DMS153 treated with DMSO at 0.1 percent for 48 hours (cell line): ENCODE data around the gene POLR3A.
"Not testable (repeated sequence)": the region's sequence is repeated elsewhere in the genome, so short reads cannot be mapped to it uniquely, and the experiment has no call there.

Experiments
- DNase-seq: peaks from one replicate; lab custom pipeline; 2025; ENCODE audit not compliant: unreplicated experiment; lab: John Stamatoyannopoulos, UW

POLR3A gene

DNA sequence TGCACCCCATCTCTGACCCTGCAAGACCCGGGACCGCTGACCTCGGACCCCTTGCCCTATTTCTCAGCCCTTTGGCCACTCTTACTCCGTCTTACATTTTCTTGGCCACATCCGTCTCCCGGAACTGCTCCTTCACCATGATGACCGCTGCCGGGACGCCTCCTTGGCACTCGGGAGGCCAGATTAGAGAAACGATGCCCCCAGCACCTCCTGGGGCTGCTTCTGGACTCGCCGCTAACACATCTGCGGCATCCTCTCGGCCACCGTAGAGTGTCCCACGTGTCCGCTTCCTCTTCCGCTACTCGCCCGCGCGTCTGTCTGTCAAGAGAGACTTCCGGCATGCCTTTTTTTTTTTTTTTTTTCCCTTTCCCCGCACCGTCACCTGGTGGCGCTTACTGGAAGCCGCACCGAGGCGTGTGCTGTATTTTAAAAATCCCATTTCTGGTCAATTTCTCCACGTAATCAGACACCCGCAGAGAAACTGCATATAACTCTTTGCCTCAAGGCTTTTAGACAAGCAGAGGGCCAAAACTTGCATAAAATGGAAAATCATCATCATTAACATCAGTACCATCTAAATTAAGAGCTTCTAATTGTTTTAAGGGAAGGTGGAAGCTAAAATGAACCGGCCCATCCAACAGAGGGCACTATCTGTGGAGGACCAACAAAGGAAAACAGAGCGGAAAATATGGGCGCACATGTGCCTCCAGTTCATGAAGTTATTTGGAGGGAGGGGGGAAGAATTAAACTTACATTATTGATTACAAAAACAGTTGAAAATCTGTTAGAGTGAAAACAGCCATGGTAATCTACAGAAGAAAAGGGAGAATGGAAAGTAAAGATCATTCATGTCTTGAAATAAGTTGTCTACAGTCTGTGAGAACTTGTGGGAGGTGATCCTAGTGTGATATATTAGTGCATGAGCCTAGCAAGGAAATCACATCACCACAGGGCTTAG is at the start of gene POLR3A:
POLR3A (minus strand) TSS at position 247 of the 958 bp plus-strand sequence; CDS start at position 139, 108 bp downstream.
- peak; percentile 91 for DNase-seq

DNA sequence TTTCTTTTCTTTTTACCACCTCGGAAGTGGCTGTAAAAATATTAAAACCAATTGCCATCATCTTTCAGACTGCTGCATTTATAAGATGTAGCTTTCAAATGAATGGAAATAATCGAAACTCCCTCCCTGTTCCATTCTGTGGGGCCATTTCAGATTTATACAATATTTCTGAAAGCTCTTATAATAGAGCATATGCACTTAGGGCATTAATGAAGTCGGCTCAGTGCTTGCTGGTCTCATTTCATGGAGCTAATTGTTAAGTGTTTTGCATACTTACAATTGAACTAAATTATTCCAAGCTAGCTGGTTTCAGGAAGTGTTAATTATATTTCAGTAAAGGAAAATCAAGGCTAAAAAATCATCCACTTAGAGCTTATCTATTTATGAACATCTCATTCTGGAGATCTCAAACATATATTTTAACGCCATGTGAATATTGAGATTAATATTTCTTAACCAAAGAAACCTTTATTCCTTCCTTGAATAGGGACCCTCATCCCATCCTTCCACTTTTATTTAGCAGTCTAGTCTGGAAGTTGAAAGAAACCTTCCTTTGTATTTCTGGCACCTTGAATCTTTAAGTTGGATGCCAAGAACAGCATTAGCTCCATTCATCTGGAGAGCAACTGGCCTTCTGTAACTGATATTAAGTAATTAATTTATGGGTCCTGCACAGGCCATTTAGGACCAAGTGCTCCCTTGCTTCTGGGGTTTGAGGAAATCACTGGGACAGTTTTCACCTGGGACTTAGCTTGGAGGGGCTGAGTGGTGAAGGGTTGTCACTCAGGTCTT is 49.4 kb upstream of the POLR3A start:
- no peak for DNase-seq

DNA sequence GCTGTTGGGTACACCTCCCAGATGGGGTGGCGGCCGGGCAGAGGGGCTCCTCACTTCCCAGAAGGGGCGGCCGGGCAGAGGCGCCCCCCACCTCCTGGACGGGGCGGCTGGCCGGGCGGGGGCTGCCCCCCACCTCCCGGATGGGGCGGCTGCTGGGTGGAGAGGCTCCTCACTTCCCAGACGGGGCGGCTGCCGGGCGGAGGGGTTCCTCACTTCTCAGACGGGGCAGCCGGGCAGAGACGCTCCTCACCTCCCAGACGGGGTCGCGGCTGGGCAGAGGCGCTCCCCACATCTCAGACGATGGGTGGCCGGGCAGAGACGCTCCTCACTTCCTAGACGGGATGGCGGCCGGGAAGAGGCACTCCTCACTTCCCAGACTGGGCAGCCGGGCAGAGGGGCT is 46.5 kb upstream of the POLR3A start:
- DNase-seq: not testable (repeated sequence)

DNA sequence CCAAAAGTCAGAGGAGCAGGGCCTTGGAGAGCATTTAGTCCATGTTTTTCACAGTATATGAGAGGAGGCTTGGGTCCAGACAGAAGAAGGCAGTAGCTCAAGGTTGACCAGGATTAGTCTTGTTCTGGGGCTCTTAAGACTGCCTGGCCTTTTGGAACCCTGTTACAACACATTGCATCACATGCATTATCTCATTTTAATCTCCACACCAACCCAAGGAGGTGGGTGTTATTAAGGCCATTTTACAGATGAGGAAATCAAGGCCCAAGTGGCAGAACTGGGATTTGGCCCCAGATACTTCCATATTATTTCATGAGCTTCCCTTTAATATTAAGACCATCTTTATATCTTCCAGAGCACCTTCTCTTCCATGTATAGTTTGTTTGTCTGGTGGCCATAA is 43.2 kb upstream of the POLR3A start:
- no peak for DNase-seq

GRCh38 chr10:78071857-78072179 is 42.5 kb upstream of the POLR3A start:
- DNase-seq: no peak

DNA sequence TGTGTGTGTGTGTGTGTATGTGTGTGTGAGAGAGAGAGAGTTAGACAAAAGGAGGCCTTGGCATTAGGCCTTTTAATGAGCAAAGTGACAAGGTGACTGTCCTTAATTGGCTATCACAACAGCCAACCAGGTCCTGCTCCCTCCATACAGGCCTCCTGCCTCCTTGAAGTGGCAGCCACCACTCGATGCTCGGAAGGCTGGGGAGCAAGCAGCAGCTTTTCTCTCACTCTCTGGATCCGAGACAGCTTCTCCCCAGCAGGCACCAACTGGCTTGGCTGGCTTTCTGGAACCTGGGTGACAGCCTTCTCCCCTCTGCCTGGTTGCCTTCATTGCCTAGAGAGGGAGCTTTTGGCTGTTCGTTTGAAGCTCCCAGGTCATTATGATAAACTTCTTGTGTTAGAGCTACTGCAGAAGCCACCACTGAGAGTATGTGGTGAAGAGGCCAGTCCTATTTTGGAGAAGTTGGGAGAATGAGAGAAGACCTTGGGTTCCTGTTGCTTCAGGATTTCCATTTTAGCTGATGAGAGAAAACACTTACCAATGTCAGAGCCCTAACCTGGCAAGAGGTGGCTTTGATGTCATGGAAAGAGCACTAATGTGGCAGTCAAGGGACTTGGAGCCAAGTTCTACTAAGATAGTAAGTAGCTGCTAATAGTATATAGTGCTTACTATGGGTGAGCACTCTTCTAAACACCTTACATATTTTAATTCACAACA is 42.0 kb upstream of the POLR3A start:
- no peak for DNase-seq

DNA sequence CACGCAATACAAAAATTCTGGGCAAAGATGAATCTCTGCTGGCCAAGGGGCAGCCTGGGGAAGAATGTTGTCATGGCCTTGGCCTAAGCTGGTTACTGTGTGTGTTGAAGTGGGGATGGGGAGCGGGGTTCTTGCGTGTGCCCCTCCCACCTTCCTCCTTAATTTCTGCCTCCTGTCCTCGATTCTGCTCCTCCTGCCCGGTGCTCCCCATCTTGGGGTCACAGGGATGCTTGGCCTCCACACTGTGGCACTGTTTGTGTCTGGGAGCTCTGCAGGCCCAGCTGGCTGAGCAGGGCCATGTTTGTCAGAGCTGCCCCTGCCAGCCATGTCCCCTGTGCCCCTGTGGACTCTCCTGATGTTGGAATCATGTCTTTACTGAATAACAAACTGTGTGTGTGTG is 41.4 kb upstream of the POLR3A start:
- no peak for DNase-seq

DNA sequence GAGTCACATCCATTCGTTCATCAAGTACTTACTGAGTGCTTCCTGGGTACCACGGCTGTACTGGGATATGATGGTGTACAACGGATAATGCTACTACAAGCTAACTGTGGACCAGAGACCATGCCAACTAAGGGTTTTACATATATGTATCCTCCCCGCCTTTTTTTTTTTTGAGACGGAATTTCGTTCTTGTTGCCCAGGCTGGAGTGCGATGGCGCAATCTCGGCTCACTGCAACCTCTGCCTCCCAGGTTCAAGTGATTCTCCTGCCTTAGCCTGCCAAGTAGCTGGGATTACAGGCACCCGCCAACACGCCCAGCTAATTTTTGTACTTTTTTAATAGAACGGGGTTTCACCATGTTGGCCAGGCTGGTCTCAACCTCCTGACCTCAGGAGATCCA is 40.7 kb upstream of the POLR3A start:
- DNase-seq: not testable (repeated sequence)

- DNase-seq: no peak
These were observed 39.8 kb upstream of the POLR3A start for GRCh38 chr10:78069151-78069550.

DNA sequence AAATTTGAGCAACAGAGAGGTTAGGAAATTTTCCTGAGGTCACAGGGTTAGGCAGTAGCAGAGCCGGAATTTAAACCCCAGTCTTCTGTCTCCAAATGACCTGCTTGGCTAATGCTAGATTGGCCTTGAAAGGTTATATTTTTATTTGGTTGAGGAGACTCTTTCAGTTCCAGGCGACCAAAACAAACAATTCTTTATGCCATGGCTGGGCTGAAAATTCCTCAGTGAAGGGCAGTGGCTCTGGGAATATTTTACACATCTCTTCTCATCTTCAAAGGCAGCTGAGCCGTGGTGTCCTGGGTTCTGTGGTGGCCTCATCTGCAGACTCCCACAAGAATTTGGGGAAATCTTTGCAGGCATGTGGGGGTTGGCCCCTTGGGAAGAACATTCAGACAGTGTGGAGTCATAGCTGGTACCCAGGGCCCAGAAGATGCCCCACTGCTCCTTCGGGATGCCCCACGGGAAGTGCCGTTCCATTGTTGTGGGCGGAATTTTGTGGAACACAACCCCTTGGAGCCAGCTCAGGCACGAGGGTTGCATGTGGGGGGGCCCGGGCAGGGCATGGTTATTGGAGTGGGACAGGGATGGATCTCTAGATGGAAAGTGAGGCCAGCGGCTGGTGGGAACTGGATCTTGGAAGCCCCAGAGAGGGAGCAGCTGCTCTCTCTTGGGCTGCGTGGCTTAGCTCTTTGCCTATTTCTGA is 37.6 kb upstream of the POLR3A start:
- DNase-seq: no peak

- no peak for DNase-seq
These were observed 36.7 kb upstream of the POLR3A start for GRCh38 chr10:78066012-78066411.

- no peak for DNase-seq
These were observed 36.3 kb upstream of the POLR3A start for GRCh38 chr10:78065611-78066010.

- DNase-seq: not testable (repeated sequence)
These were observed 35.6 kb upstream of the POLR3A start for GRCh38 chr10:78064919-78065318.

DNA sequence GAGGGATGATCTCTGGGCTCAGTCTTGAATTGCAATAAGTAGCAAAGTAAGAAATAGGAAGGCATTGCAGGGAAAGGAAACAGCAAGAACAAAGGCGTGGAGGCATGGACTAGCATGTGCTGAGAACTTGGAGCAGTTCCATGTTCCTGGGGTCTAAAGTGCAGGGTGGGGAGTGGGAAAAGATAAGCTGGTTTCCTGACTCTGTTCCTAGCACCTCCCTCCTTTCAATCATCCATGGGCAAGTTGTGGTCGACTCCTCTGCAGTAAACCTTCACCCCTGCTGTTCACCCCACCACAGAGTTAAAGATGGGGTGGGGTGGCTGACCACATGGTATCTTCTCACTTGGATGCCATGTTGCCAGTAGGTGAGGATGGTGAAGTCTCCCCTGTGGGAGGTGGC is 33.9 kb upstream of the POLR3A start:
- no peak for DNase-seq

- DNase-seq: no peak
These were observed 33.0 kb upstream of the POLR3A start for GRCh38 chr10:78062296-78062695.

- DNase-seq: no peak
These were observed 30.8 kb upstream of the POLR3A start for GRCh38 chr10:78059906-78060702.

GRCh38 chr10:78058562-78058961 is 29.2 kb upstream of the POLR3A start:
- DNase-seq: no peak

- DNase-seq: no peak
These were observed 24.0 kb upstream of the POLR3A start for GRCh38 chr10:78053211-78053868.

DNA sequence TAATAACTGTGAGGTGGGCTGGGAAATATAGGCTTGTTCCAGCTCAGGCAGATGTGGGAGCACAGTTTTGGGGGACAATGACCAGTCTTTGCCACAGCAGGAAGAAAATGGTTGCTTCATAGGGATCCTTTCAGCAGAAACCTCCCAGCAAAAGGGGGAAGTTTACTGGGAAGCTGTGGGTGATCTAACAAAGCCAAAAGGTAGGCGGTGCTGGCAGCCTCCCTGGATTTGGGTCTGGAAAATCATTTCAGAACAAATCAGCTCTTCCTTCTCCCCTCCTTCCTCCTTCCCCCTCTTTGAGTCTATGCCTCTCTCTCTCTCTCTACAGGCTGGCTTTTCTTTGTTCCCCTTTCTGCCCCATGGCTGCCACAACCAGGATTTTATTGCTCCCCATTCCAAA is 20.5 kb upstream of the POLR3A start:
- DNase-seq: no peak
